HS-5 (cell line): Measurements from ENCODE around the gene MAN1C1.

Source experiments
- DNase-seq: peaks from one replicate; pipeline ENCODE4 v3.0.0-alpha.2; 2012; ENCODE audit warnings: low read depth

MAN1C1 gene

GRCh38 chr1:25614501-25615171 is 2.0 kb upstream of the MAN1C1 start:
- DNase-seq: no peak

GRCh38 chr1:25615172-25615541 is 1.4 kb upstream of the MAN1C1 start:
- no peak for DNase-seq

- DNase-seq: no peak
Observed at GRCh38 chr1:25615563-25616094, 962 bp upstream of the MAN1C1 start.

GRCh38 chr1:25616987-25617624 is 515 bp downstream of the MAN1C1 start:
- no peak for DNase-seq

GRCh38 chr1:25617625-25618432 is 1.2 kb downstream of the MAN1C1 start:
- DNase-seq: no peak

- DNase-seq: no peak
Observed at GRCh38 chr1:25618433-25618808, 1.8 kb downstream of the MAN1C1 start.

GRCh38 chr1:25619101-25619890 is 2.7 kb downstream of the MAN1C1 start:
- no peak for DNase-seq

- no peak for DNase-seq
Observed at GRCh38 chr1:25620211-25620610, 3.6 kb downstream of the MAN1C1 start.

- DNase-seq: no peak
Observed at GRCh38 chr1:25620701-25621350, 4.2 kb downstream of the MAN1C1 start.

- no peak for DNase-seq
Observed at GRCh38 chr1:25621876-25622275, 5.3 kb downstream of the MAN1C1 start.

GRCh38 chr1:25622531-25622930 is 5.9 kb downstream of the MAN1C1 start:
- DNase-seq: no peak

- DNase-seq: no peak
Observed at GRCh38 chr1:25623007-25623406, 6.4 kb downstream of the MAN1C1 start.

- DNase-seq: no peak
Observed at GRCh38 chr1:25623731-25624130, 7.1 kb downstream of the MAN1C1 start.

GRCh38 chr1:25624156-25624555 is 7.6 kb downstream of the MAN1C1 start:
- DNase-seq: no peak

- DNase-seq: no peak
Observed at GRCh38 chr1:25624604-25625003, 8.0 kb downstream of the MAN1C1 start.

- no peak for DNase-seq
Observed at GRCh38 chr1:25626018-25626417, 9.4 kb downstream of the MAN1C1 start.

GRCh38 chr1:25628741-25629421 is 12.3 kb downstream of the MAN1C1 start:
- no peak for DNase-seq

GRCh38 chr1:25629836-25630235 is 13.2 kb downstream of the MAN1C1 start:
- DNase-seq: no peak

- DNase-seq: no peak
Observed at GRCh38 chr1:25631750-25632485, 15.3 kb downstream of the MAN1C1 start.

- no peak for DNase-seq
Observed at GRCh38 chr1:25634066-25634465, 17.5 kb downstream of the MAN1C1 start.
